RPMI8226 (cell line): Measurements from ENCODE around the gene MCMBP.

Source experiments
- DNase-seq: peaks from one replicate; pipeline ENCODE4 v3.0.0-alpha.2; 2015

Gene MCMBP

DNA sequence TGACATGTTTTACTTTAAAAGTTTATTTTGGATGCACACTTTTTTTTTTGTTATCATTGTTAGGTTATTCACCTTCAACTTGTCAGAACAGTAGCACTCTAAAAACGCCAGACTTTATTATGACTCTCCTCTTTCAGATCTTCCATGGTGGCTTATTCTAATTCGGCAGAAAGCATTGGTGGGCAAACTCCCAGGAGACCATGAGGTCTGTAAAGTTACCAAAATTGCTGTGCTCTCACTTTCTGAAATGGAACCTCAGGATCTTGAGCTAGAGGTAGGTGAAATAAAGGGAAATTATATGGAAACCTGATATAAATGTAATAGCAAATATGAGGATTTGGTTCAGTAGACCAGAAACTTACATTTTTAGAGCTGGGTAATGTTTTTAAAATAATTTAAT is 91.1 kb downstream of the MCMBP start:
- no peak for DNase-seq

DNA sequence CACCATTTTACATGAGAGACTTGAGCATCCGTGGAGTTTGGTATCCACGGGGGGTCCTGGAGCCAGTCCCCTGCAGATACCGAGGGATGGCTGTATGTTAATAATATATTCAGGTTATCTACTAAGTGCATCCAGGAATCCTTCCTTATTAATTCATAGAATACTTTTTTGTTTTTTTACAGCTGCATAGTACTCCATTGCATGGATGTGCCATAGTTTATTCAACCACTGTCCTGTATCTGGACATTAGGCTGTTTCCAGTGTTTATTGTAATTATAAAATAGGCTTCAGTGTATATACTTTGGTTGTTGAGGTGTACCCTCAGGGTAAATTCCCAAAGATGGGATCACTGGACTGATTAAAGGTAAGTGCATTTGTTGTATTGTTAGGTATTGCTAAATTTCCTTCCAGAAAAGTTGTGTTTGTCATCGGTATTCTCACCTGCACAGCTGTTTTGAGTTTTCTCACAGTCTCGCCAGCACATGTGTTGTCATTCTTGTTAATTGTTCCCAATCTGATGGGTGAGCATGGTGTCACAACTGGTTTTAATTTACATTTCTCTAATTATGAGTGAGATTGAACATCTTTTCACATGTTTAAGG is 91.7 kb downstream of the MCMBP start:
- no peak for DNase-seq
